Effector CD4-positive, alpha-beta T cell (primary cell): ENCODE measurements around the gene ZNF609.
"Not testable (repeated sequence)": the region's sequence is repeated elsewhere in the genome, so short reads cannot be mapped to it uniquely, and the experiment has no call there.

Experiments used
- DNase-seq: peaks from one replicate; pipeline ENCODE4 v3.0.0-alpha.2; 2020

The ZNF609 gene

GRCh38 chr15:64586259-64586870 is 126.0 kb downstream of the ZNF609 start:
- no peak for DNase-seq

- no peak for DNase-seq
Measured at GRCh38 chr15:64586984-64587383, 126.6 kb downstream of the ZNF609 start.

GRCh38 chr15:64589435-64590084 is 129.2 kb downstream of the ZNF609 start:
- DNase-seq: no peak

GRCh38 chr15:64592845-64593244 is 132.5 kb downstream of the ZNF609 start:
- not testable (repeated sequence) for DNase-seq

GRCh38 chr15:64596701-64597476 is 136.5 kb downstream of the ZNF609 start:
- no peak for DNase-seq

- DNase-seq: no peak
Measured at GRCh38 chr15:64597477-64597822, 137.1 kb downstream of the ZNF609 start.

- no peak for DNase-seq
Measured at GRCh38 chr15:64599226-64599625, 138.8 kb downstream of the ZNF609 start.

GRCh38 chr15:64599716-64600115 is 139.3 kb downstream of the ZNF609 start:
- no peak for DNase-seq

- no peak for DNase-seq
Measured at GRCh38 chr15:64600794-64601193, 140.4 kb downstream of the ZNF609 start.

GRCh38 chr15:64604319-64604718 is 143.9 kb downstream of the ZNF609 start:
- no peak for DNase-seq

GRCh38 chr15:64607416-64607815 is 147.0 kb downstream of the ZNF609 start:
- not testable (repeated sequence) for DNase-seq

- DNase-seq: no peak
Measured at GRCh38 chr15:64610257-64610919, 150.0 kb downstream of the ZNF609 start.

GRCh38 chr15:64611085-64611725 is 150.8 kb downstream of the ZNF609 start:
- DNase-seq: no peak

- no peak for DNase-seq
Measured at GRCh38 chr15:64614519-64614918, 154.1 kb downstream of the ZNF609 start.

GRCh38 chr15:64617727-64618126 is 157.3 kb downstream of the ZNF609 start:
- DNase-seq: no peak

GRCh38 chr15:64618138-64618537 is 157.8 kb downstream of the ZNF609 start:
- DNase-seq: no peak

- DNase-seq: no peak
Measured at GRCh38 chr15:64618540-64618939, 158.2 kb downstream of the ZNF609 start.

GRCh38 chr15:64619880-64620839 is 159.8 kb downstream of the ZNF609 start:
- DNase-seq: no peak

GRCh38 chr15:64621056-64621455 is 160.7 kb downstream of the ZNF609 start:
- no peak for DNase-seq

- DNase-seq: peak; percentile 27
Measured at GRCh38 chr15:64622410-64623260, 162.3 kb downstream of the ZNF609 start.
